ENCODE results near the gene C1QL1.

GRCh38 chr17:44988044-44988942, 20.2 kb upstream of the C1QL1 start:
- no peak for TF ChIP-seq POLR2AphosphoS5 (IDR thresholded peaks at IDR 0.05)
- TF ChIP-seq CTCF (IDR thresholded peaks at IDR 0.05): no peak
- TF ChIP-seq EP300 (IDR thresholded peaks at IDR 0.05): no peak
- TF ChIP-seq POLR2A (IDR thresholded peaks at IDR 0.05; ENCODE audit: low read depth): no peak
